RKO (cell line): Measurements from ENCODE around the gene TMEM168.
"Not testable (repeated sequence)": the region's sequence is repeated elsewhere in the genome, so short reads cannot be mapped to it uniquely, and the experiment has no call there.

Source experiments
- DNase-seq: peaks from one replicate; pipeline ENCODE4 v3.0.0-alpha.2; 2016; ENCODE audit warnings: low spot score

TMEM168 gene

DNA sequence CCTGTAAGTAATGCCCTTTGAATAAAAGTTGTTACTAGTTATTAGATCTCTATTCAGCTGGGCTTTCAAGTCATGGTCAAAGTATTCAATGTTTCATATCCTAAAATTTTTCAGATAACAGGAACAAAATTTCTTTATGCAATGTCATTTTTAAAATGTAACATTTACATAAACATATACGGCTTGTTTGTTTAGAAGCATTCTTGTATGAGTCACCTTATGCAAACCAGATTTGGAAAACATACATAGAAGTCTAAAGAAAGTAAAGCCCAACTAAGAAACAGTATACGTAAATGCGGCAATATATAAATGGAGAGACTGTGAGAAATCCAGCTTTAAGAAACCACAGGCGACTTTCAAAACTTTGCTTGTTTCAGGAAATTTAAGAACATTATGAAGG is 10.5 kb downstream of the TMEM168 start:
- no peak for DNase-seq

- DNase-seq = no peak
Observed at GRCh38 chr7:112777406-112777805, 12.8 kb downstream of the TMEM168 start.

- DNase-seq = no peak
Observed at GRCh38 chr7:112771166-112771565, 19.0 kb downstream of the TMEM168 start.

GRCh38 chr7:112770051-112770450 is 20.1 kb downstream of the TMEM168 start:
- DNase-seq = no peak

- DNase-seq = no peak
Observed at GRCh38 chr7:112765105-112765504, 25.1 kb downstream of the TMEM168 start.

DNA sequence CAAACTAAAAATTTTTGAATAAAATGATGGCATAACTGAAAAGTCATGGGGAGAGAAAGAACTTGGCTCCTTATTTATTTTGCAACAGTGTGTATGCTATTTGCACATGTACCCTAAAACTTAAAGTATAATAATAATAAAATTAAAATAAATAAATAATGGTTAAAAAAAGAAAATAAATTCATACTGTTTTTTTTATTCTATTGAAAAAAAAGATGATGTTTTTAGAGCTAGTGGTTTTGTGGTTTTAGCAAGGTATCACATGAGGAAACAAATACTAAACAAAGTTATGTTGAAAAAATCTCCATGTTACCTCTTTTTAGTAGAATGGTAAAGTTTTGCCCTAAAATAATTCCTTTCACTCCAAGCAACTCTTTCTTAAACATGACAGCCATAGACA is 26.2 kb downstream of the TMEM168 start:
- no peak for DNase-seq

DNA sequence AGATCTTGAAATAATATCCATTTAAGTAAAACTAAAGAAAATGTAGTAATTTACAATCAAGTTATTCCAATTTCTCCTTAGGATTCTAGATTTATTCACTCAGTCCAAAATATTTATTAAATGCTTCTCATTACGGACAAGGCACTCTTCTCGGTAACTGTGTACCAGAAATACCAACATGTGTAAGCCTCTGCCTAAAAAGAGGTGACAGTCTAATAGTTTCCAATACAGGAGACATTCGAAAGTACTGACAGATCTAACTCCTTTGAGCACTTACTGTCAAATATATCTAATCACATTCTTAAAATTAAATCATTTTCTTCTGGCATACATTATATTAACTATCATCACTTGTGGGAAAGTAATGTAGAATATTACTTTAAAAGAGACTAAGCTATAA is 26.9 kb downstream of the TMEM168 start:
- DNase-seq = no peak

DNA sequence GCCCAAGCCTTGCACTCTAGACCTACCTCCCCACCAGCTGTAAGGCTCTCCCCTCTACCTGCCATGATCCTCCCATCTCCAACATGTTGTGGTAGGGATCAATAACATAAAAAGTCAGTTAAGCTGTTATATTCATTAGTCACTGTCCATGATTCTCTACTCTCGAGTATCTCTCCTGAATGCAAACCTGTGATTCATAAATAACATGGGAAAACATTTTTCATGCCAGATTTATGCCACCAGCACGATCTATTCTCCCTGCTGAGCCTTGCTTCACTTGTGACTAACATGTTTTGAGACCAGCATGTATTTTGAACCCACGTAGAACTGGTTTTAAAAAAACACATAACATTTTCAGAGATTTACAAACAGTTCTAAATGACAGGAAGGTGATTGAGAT is 30.3 kb downstream of the TMEM168 start:
- no peak for DNase-seq

DNA sequence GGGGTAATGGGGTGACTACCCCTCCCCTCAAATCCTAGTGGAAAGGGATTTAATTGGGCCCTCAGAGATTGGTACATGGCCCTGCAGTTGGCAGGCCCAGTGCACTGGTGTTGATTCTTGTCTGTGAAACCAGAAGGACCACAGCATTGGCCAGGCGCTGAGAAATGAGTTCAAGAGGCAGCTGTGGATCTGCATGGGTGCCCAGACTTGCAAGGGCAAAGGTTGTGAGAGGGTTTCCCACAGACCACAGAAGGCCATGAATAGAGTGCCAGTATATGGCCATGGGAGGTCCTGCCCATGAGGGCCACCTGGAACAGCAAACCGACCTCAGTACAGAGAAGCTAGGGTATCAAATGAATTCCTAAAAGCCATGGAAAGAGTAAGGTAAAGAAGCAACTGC is 32.9 kb downstream of the TMEM168 start:
- DNase-seq = no peak

GRCh38 chr7:112753298-112753697 is 36.9 kb downstream of the TMEM168 start:
- no peak for DNase-seq

DNA sequence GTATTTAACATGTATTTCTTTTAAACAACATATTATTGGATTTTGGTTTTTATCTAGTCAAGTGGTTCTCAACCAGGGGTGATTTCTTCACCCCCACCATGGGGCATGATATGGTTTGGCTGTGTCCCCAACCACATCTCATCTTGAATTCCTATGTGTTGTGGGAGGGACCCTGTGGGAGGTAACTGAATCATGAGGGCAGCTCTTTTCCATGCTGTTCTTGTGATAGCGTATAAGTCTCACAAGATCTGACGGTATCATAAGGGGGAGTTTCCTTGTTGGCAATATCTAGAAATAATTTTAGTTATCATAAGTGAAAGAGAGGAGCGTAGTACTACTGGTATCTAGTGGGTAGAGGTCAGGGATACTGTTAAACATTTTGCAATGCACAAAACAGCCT is 37.6 kb downstream of the TMEM168 start:
- DNase-seq = no peak

- DNase-seq = no peak
Observed at GRCh38 chr7:112749775-112750174, 40.4 kb downstream of the TMEM168 start.

DNA sequence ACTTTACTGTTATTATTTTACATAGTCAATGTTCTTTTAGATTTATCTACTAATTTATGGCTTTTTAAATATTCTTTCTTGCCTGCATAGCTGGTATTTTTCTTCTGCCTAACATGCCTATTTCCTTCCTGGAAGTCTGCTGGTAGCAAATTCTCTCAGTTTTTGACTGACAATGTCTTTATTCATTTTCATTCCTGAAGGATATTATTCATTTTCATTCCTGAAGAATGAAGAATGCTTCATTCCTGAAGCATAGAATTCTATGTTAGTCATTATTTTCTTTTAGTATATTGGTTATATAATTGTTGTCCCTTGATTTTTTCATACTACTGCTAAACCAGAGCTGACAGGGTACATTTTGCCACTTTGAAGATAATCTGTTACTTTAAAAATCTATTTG is 41.8 kb downstream of the TMEM168 start:
- no peak for DNase-seq

DNA sequence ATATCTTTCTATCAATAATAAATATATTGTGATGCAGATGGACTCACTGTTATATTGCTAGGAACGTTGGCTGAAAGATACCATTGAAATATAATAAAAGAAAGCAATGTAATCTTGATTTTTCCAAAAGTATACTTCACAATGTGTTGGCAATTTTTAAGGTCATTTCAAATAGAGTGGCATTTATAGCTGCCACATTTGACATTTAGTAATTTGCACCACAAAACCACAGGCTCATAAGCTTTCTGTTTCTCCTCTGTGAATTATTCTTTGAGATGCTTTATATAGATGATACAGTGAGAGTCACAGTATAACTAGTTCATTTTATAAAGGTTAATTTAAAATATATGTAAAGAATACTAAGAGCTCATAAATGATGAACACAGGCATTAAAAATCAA is 44.6 kb downstream of the TMEM168 start:
- DNase-seq = no peak

- DNase-seq = no peak
Observed at GRCh38 chr7:112744818-112745217, 45.4 kb downstream of the TMEM168 start.

- no peak for DNase-seq
Observed at GRCh38 chr7:112743811-112744210, 46.4 kb downstream of the TMEM168 start.

GRCh38 chr7:112740667-112741066 is 49.5 kb downstream of the TMEM168 start:
- DNase-seq = no peak

DNA sequence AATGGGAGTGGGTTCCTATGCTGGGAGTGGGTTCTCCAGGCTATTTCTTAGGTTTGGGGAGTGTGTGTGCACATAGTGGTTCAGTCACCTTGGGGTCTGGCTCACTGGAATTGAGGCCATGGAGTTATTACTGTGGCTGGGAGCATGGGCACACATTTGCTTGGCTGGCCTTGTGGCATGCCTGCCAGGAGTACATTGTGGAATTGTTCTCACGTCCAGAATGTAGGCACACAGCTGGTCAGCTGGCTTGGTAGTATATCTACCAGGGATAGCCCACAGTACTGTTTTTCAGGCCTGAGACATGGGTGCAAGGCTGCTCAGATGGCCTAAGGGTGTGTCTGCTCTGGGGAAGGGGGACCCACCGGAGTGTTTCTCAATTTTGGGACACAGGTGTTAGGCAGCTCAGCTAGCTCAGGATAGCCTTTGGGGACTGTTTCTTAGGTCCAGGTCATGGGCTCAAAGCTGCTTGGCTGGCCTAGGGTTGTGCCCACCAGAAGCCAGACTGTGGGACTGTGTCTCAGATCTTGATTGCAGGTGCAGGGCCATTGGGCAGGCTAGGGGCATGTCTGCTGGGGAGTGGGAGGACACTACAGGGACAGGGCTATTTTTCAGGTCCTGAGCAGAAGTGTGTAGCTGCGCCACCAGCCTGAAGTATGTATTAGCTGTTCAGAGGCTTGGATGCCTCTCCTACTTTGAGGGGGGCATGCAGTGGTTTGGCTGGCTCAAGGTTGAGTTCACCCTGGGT is 50.6 kb downstream of the TMEM168 start:
- no peak for DNase-seq

- DNase-seq = no peak
Observed at GRCh38 chr7:112735261-112735660, 54.9 kb downstream of the TMEM168 start.

GRCh38 chr7:112731324-112731723 is 58.9 kb downstream of the TMEM168 start:
- DNase-seq = not testable (repeated sequence)

DNA sequence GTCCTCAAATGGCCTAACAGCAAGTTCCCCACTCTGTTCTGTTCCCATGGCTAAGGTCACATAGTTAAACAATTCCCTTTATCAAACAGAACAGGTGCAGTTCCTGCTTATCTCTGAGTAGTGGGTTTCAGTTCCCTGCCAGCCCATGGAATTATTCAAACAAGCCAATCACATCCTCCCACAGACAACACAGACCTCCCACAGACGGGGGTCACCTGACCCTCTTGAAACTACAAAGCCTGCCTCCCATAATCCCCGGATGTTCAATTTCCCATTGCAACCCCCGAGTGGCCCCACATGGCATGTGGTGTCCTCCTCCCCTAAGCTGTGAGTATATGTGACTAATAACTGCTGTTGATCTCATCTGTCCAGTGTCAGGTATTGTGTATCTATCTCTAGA is 64.1 kb downstream of the TMEM168 start:
- DNase-seq = no peak

- no peak for DNase-seq
Observed at GRCh38 chr7:112723416-112723815, 66.8 kb downstream of the TMEM168 start.

GRCh38 chr7:112721366-112721765 is 68.8 kb downstream of the TMEM168 start:
- no peak for DNase-seq

- DNase-seq = no peak
Observed at GRCh38 chr7:112715525-112715924, 74.7 kb downstream of the TMEM168 start.
